GM12878 (cell line): ENCODE results near the gene ERCC3. TPM values are rescaled to one million over a fixed set of nuclear protein-coding genes. Genes with fewer than 3 reads are reported as not detected.

Source experiments
- ATAC-seq: fragments of 200-7000 bp; cut with Tn5 transposase; 3 replicates; pipeline ENCODE4 v1.9.1; 2020; ENCODE audit warnings: mild to moderate bottlenecking, moderate library complexity
- BruUV-seq: library from RNA; stranded (reverse); fragments of 400-500 nt; replicated peaks from 2 replicates; lab custom pipeline; 2021; lab: Mats Ljungman, UMichigan
- CTCF ChIA-PET: fragments of 300-600 bp; sonication (Branson Sonifier 250); formaldehyde crosslinking; extraction: SDS; loops from one replicate; lab custom pipeline; 2021; ENCODE audit warnings: inconsistent platforms; lab: Yijun Ruan, JAX
- POLR2A ChIA-PET: fragments of 350-600 bp; formaldehyde crosslinking; extraction: SDS; loops from one replicate; lab custom pipeline; 2021; ENCODE audit warnings: inconsistent platforms; lab: Charles Lee
- RAD21 ChIA-PET: fragments of 300-600 bp; sonication (Branson Sonifier 250); formaldehyde crosslinking; loops from one replicate; lab custom pipeline; 2023; ENCODE audit warnings: antibody characterized with exemption; ENCODE audit not compliant: unreplicated experiment; lab: Charles Lee
- SMC1A ChIA-PET: fragments of 300-600 bp; sonication (Branson Sonifier 250); formaldehyde crosslinking; loops from one replicate; lab custom pipeline; 2023; ENCODE audit not compliant: unreplicated experiment, uncharacterized antibody; lab: Charles Lee
- DNase-seq: peaks from one replicate; pipeline ENCODE4 v3.0.0-alpha.2; 2011; ENCODE audit warnings: low read depth, low spot score
- FAIRE-seq: peaks from 3 replicates; lab custom pipeline; 2011; peaks lifted over from hg19 to GRCh38; lab: Jason Lieb, UNC
- H2AFZ ChIP-seq: 2 replicates; pipeline ENCODE4 v1.6.0; 2011; ENCODE audit warnings: low read depth, low read length, control low read depth; ENCODE audit not compliant: control insufficient read depth
- H3K27ac ChIP-seq: 2 replicates; pipeline ENCODE4 v1.5.1; 2011; ENCODE audit warnings: control low read depth; ENCODE audit not compliant: control insufficient read depth, insufficient read depth
- H3K27me3 ChIP-seq, 2 experiments: replicated peaks in 1 of 2; 2 replicates each; pipeline versions ENCODE4 v1.6.0 to v1.6.1; 2011; ENCODE audit warnings: low read length in 1 of 2; ENCODE audit not compliant: control insufficient read depth in 2 of 2, insufficient read depth in 2 of 2
- H3K36me3 ChIP-seq, 2 experiments: 2 replicates each; pipeline ENCODE4 v1.5.1; 2011; ENCODE audit warnings: low read length in 1 of 2; ENCODE audit not compliant: control insufficient read depth in 2 of 2, insufficient read depth in 2 of 2
- H3K4me1 ChIP-seq: 2 replicates; pipeline ENCODE4 v1.6.1; 2011; ENCODE audit warnings: mild to moderate bottlenecking, low read length, moderate library complexity, mixed read lengths; ENCODE audit not compliant: control insufficient read depth, insufficient read depth
- H3K4me2 ChIP-seq: 2 replicates; pipeline ENCODE4 v1.6.0; 2011; ENCODE audit warnings: control low read depth; ENCODE audit not compliant: control insufficient read depth, insufficient read depth
- H3K4me3 ChIP-seq: fragments of 200-600 bp; sonication (generic); 2 replicates; pipeline ENCODE4 v1.5.1; 2016
- H3K79me2 ChIP-seq: 2 replicates; pipeline ENCODE4 v1.6.0; 2011; ENCODE audit warnings: low read length; ENCODE audit not compliant: control insufficient read depth, insufficient read depth
- H3K9ac ChIP-seq: 2 replicates; pipeline ENCODE4 v1.8.0; 2011; ENCODE audit warnings: low read length, control low read depth, mixed read lengths; ENCODE audit not compliant: control insufficient read depth, insufficient read depth
- H3K9me3 ChIP-seq: replicated peaks from 3 replicates; pipeline ENCODE4 v1.5.1; 2011; ENCODE audit warnings: mild to moderate bottlenecking, low read length; ENCODE audit not compliant: control insufficient read depth, insufficient read depth
- H4K20me1 ChIP-seq: 2 replicates; pipeline ENCODE4 v1.6.0; 2011; ENCODE audit not compliant: control insufficient read depth, insufficient read depth
- BCL11A ChIP-seq: IDR thresholded peaks from 2 replicates; pipeline ENCODE4 v1.6.1; 2011; ENCODE audit warnings: low read depth, low read length
- BHLHE40 ChIP-seq, 2 experiments: fragments of 450-650 bp in 1 of 2; IDR thresholded peaks; 2 replicates each; pipeline ENCODE4 v1.6.1; 2011 to 2017; ENCODE audit warnings: low read depth in 2 of 2, borderline replicate concordance in 1 of 2, improper control_type of control experiment in 1 of 2, low read length in 1 of 2, mild to moderate bottlenecking in 1 of 2
- CTCF ChIP-seq, 3 experiments: IDR thresholded peaks in 2 of 3; conservative IDR thresholded peaks in 1 of 3; 2 replicates each; pipeline ENCODE4 v1.5.1; 2011; ENCODE audit warnings: low read depth in 3 of 3, low read length in 3 of 3, mild to moderate bottlenecking in 3 of 3, control low read depth in 2 of 3, moderate library complexity in 2 of 3, inconsistent platforms in 1 of 3, mixed read lengths in 1 of 3; ENCODE audit not compliant: control insufficient read depth in 2 of 3, insufficient read depth in 1 of 3; ENCODE audit errors: extremely low read depth in 1 of 3
- DPF2 ChIP-seq: fragments of 450-650 bp; IDR thresholded peaks from 2 replicates; pipeline ENCODE4 v1.6.1; 2017; ENCODE audit warnings: mild to moderate bottlenecking
- EZH2 ChIP-seq: IDR thresholded peaks from 2 replicates; pipeline ENCODE4 v1.6.1; 2012; ENCODE audit warnings: low read depth, mild to moderate bottlenecking, control low read depth, inconsistent platforms, low read length, borderline replicate concordance; ENCODE audit not compliant: control insufficient read depth
- FOXM1 ChIP-seq: IDR thresholded peaks from 2 replicates; pipeline ENCODE4 v1.6.1; 2012; ENCODE audit warnings: low read depth, mild to moderate bottlenecking, inconsistent platforms, low read length, moderate library complexity
- MTA2 ChIP-seq: fragments of 450-650 bp; IDR thresholded peaks from 2 replicates; pipeline ENCODE4 v1.6.1; 2016; ENCODE audit warnings: low read depth, mild to moderate bottlenecking, moderate library complexity
- MXI1 ChIP-seq: fragments of 150-350 bp; IDR thresholded peaks from 2 replicates; pipeline ENCODE4 v1.6.1; 2011; ENCODE audit warnings: low read depth, mild to moderate bottlenecking, inconsistent platforms, low read length, improper control_type of control experiment
- NR2F1 ChIP-seq: fragments of 450-650 bp; conservative IDR thresholded peaks from 2 replicates; pipeline ENCODE4 v1.6.1; 2017; ENCODE audit warnings: mild to moderate bottlenecking
- POLR2AphosphoS2 ChIP-seq: IDR thresholded peaks from 2 replicates; pipeline ENCODE4 v1.6.1; 2011; ENCODE audit warnings: low read depth, mild to moderate bottlenecking, low read length, improper control_type of control experiment, moderate library complexity
- PRDM15 ChIP-seq: fragments of 450-650 bp; formaldehyde crosslinking; IDR thresholded peaks from 2 replicates; pipeline ENCODE4 v1.4.0; 2020; ENCODE audit warnings: mild to moderate bottlenecking, moderate library complexity
- RB1 ChIP-seq: fragments of 450-650 bp; formaldehyde crosslinking; IDR thresholded peaks from 2 replicates; pipeline ENCODE4 v1.6.1; 2017; ENCODE audit warnings: mild to moderate bottlenecking, borderline replicate concordance
- SIN3A ChIP-seq: IDR thresholded peaks from 2 replicates; pipeline ENCODE4 v1.6.1; 2012; ENCODE audit warnings: low read depth, low read length, improper control_type of control experiment
- SMC3 ChIP-seq: IDR thresholded peaks from 2 replicates; pipeline ENCODE4 v1.6.1; 2011; ENCODE audit warnings: low read length, improper control_type of control experiment, borderline replicate concordance
- TAF1 ChIP-seq: IDR thresholded peaks from 2 replicates; pipeline ENCODE4 v1.6.1; 2011; ENCODE audit warnings: mild to moderate bottlenecking, low read depth, low read length, borderline replicate concordance
- ZBED1 ChIP-seq: IDR thresholded peaks from 2 replicates; pipeline ENCODE4 v1.6.1; 2016; ENCODE audit warnings: borderline replicate concordance
- ZBTB33 ChIP-seq: fragments of 450-650 bp; IDR thresholded peaks from 2 replicates; pipeline ENCODE4 v1.6.1; 2017; ENCODE audit warnings: mild to moderate bottlenecking
- ZNF217 ChIP-seq: fragments of 450-650 bp; IDR thresholded peaks from 2 replicates; pipeline ENCODE4 v1.6.1; 2017; ENCODE audit warnings: antibody characterized with exemption, mild to moderate bottlenecking
- ZNF384 ChIP-seq: IDR thresholded peaks from 2 replicates; pipeline ENCODE4 v1.6.1; 2012; ENCODE audit warnings: low read depth, mild to moderate bottlenecking, low read length, improper control_type of control experiment, borderline replicate concordance
- WGBS: methylation state at CpG from one replicate; pipeline ENCODE4 v1.1.6; 2016; ENCODE audit warnings: low lambda C conversion rate; ENCODE audit not compliant: insufficient replicate concordance, insufficient coverage; ENCODE audit errors: missing lambda C conversion rate; 5-methylcytosine and 5-hydroxymethylcytosine counted together
- in situ Hi-C: fragments of 300-500 bp; cut with MboI; formaldehyde crosslinking; loops from 9 replicates; pipeline ENCODE4 v1.14.3; 2018; ENCODE audit warnings: mixed read lengths
- intact Hi-C: fragments of 100-400 bp; cut with micrococcal nuclease; formaldehyde crosslinking; loops from one replicate; pipeline ENCODE4 v1.14.2; 2022; ENCODE audit not compliant: unreplicated experiment
- polyA plus RNA-seq, 11 experiments: library from polyadenylated mRNA; depleted of rRNA in 4 of 11; unstranded in 6 of 11; stranded (reverse) in 5 of 11; fragments of >200 nt; fragmentation: Nextera tagmentation in 4 of 11; fragmentation: Illumina TruSeq in 1 of 11; extraction: Ambion mirVana in 4 of 11; extraction: Trizol in 1 of 11; gene quantifications; 1 replicate in 1 of 11; 2 replicates in 10 of 11; pipeline versions ENCODE4 v1.2.1 to v1.2.3, GENCODE V29; 2011 to 2016; ENCODE audit warnings: inconsistent platforms in 2 of 11, missing spikeins in 2 of 11, low read depth in 1 of 11
- total RNA-seq, 4 experiments: library from RNA; depleted of rRNA in 3 of 4; stranded (reverse); fragments of >200 nt in 3 of 4; fragmentation: Illumina TruSeq in 1 of 4; extraction: Trizol in 1 of 4; gene quantifications; 2 replicates each; pipeline versions ENCODE4 v1.2.1 to v1.2.3, GENCODE V29; 2013 to 2021

ERCC3 gene
- total and polyA plus RNA-seq, 10 of the 15 experiments (the other 5 are each of a cell fraction or from before 2014, with no cell fraction given) = 17.1 to 64.8 (median 42.8) TPM

DNA sequence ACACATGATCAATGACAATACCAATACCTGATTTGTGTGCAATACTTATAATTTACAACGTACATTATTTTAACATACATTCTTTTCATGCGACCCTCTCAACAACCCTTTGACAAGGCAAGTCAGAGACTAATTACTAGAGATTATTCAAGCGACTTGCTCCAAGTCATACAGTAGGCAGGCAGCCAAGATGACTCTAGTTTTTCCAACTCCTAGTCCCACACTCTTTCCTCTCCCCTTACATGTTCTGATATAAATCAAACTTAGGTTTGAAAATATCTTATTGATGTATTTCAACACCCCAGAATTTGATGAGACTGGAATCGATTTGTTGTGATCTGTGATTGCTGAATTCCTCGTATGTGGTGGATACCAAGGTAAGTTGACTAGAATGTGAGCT, 65.8 kb downstream of the ERCC3 start:
- FAIRE-seq (no peak), DNase-seq (no peak), ATAC-seq (no peak)
- no peak overlapping the region for H3K9ac ChIP-seq
- RAD21 ChIA-PET = no interaction called here
- no peaks in the 10 kb centered on the region for H3K9me3 ChIP-seq
- H4K20me1 ChIP-seq = no peaks in the 10 kb centered on the region
- SMC1A ChIA-PET = no interaction called here
- H3K27me3 ChIP-seq = no peaks in the 10 kb centered on the region; a peak in 1 of 4 replicates
- in situ Hi-C loops = no loop called here
- H3K4me2 ChIP-seq = no peak overlapping the region
- no peaks in the 10 kb centered on the region for H3K36me3 ChIP-seq
- CTCF ChIA-PET = interaction anchor here (0.6 kb wide), 1 partner anchor 46 kb away, joined by 3 read pairs; no protein-coding TSS in a partner anchor
- BruUV-seq = no TSS peak
- H3K4me3 ChIP-seq = no peak overlapping the region
- no peaks in the 10 kb centered on the region for H3K4me1 ChIP-seq
- H2AFZ ChIP-seq = no peak overlapping the region
- WGBS = 85% methylated on average over 5 of the region's 5 CpGs
- POLR2A ChIA-PET = no interaction called here
- no peaks in the 10 kb centered on the region for H3K79me2 ChIP-seq
- H3K27ac ChIP-seq = no peak overlapping the region
- intact Hi-C loops = no loop called here
- TF ChIP-seq TAF1 (no peak), EZH2 (no peak), ZBTB33 (no peak), CTCF (IDR thresholded peaks at IDR 0.05 in 2 of 3, conservative IDR thresholded peaks at IDR 0.05 in 1 of 3; ENCODE audit: control insufficient read depth in 2 of 3, extremely low read depth in 1 of 3, insufficient read depth in 1 of 3, low read depth in 3 of 3, low read length in 3 of 3) (no peak), ZNF384 (no peak), DPF2 (no peak), POLR2AphosphoS2 (no peak), BHLHE40 (IDR thresholded peaks at IDR 0.05; ENCODE audit: borderline replicate concordance in 1 of 2, low read depth in 2 of 2, low read length in 1 of 2) (no peak), RB1 (no peak), BCL11A (no peak), PRDM15 (CRISPR knock-in tag) (no peak), MXI1 (no peak), FOXM1 (no peak), SIN3A (no peak), SMC3 (no peak), ZBED1 (no peak), NR2F1 (no peak), MTA2 (no peak), ZNF217 (no peak)
